Keratinocyte (primary cell): ENCODE measurements around the gene DGLUCY. TPM values are rescaled to one million over a fixed set of nuclear protein-coding genes. Genes with fewer than 3 reads are reported as not detected.

Experiments
- DNase-seq: peaks from one replicate; pipeline ENCODE4 v3.0.0-alpha.2; 2011; ENCODE audit warnings: low read depth, missing footprints, low spot score
- FAIRE-seq: peaks from 2 replicates; lab custom pipeline; 2011; peaks lifted over from hg19 to GRCh38; lab: Jason Lieb, UNC
- H2AFZ ChIP-seq: 2 replicates; pipeline ENCODE4 v1.6.0; 2012; ENCODE audit warnings: low read length, control low read depth, inconsistent platforms; ENCODE audit not compliant: control insufficient read depth
- H3K27ac ChIP-seq: 2 replicates; pipeline ENCODE4 v1.5.1; 2011; ENCODE audit warnings: low read length; ENCODE audit not compliant: control insufficient read depth, insufficient read depth
- H3K27me3 ChIP-seq: 3 replicates; pipeline ENCODE4 v1.6.0; 2011; ENCODE audit warnings: low read length; ENCODE audit not compliant: control insufficient read depth, insufficient read depth; ENCODE audit errors: extremely low read depth
- H3K36me3 ChIP-seq, 2 experiments: 2 replicates in 1 of 2; 3 replicates in 1 of 2; pipeline ENCODE4 v1.5.1; 2011; ENCODE audit warnings: low read length in 2 of 2, mild to moderate bottlenecking in 1 of 2; ENCODE audit not compliant: control insufficient read depth in 2 of 2, insufficient read depth in 2 of 2; ENCODE audit errors: extremely low read depth in 1 of 2
- H3K4me1 ChIP-seq: 3 replicates; pipeline ENCODE4 v1.5.1; 2011; ENCODE audit warnings: low read length; ENCODE audit not compliant: control insufficient read depth, insufficient read depth; ENCODE audit errors: extremely low read depth
- H3K4me2 ChIP-seq: 3 replicates; pipeline ENCODE4 v1.6.0; 2011; ENCODE audit warnings: low read depth, low read length; ENCODE audit not compliant: control insufficient read depth, insufficient read depth; ENCODE audit errors: extremely low read depth
- H3K4me3 ChIP-seq, 3 experiments: fragments of 200-600 bp in 1 of 3; sonication (generic) in 1 of 3; 2 replicates in 2 of 3; 3 replicates in 1 of 3; pipeline ENCODE4 v1.5.1; 2011 to 2016; ENCODE audit warnings: low read length in 3 of 3, mild to moderate bottlenecking in 3 of 3, control low read depth in 2 of 3, inconsistent platforms in 1 of 3, low read depth in 1 of 3, mixed read lengths in 1 of 3, mixed run types in 1 of 3, moderate library complexity in 1 of 3; ENCODE audit not compliant: control insufficient read depth in 2 of 3, insufficient read depth in 2 of 3; ENCODE audit errors: extremely low read depth in 1 of 3
- H3K79me2 ChIP-seq: 2 replicates; pipeline ENCODE4 v1.6.0; 2012; ENCODE audit warnings: low read length; ENCODE audit not compliant: control insufficient read depth, insufficient read depth
- H3K9ac ChIP-seq: 3 replicates; pipeline ENCODE4 v1.6.0; 2011; ENCODE audit warnings: low read length; ENCODE audit not compliant: control insufficient read depth, insufficient read depth; ENCODE audit errors: extremely low read depth
- H3K9me1 ChIP-seq: 3 replicates; pipeline ENCODE4 v1.6.0; 2011; ENCODE audit warnings: low read length; ENCODE audit not compliant: control insufficient read depth, insufficient read depth; ENCODE audit errors: extremely low read depth
- H3K9me3 ChIP-seq: 2 replicates; pipeline ENCODE4 v1.5.1; 2012; ENCODE audit warnings: low read depth, low read length; ENCODE audit not compliant: control insufficient read depth
- H4K20me1 ChIP-seq: 3 replicates; pipeline ENCODE4 v1.6.0; 2011; ENCODE audit warnings: low read length; ENCODE audit not compliant: control insufficient read depth, insufficient read depth; ENCODE audit errors: extremely low read depth
- CTCF ChIP-seq, 3 experiments: IDR thresholded peaks in 1 of 3; conservative IDR thresholded peaks in 1 of 3; optimal IDR thresholded peaks in 1 of 3; 2 replicates in 2 of 3; 3 replicates in 1 of 3; pipeline versions ENCODE3 to v1.5.1; 2011; ENCODE audit warnings: low read length in 3 of 3, mild to moderate bottlenecking in 3 of 3, moderate library complexity in 2 of 3, control low read depth in 1 of 3, inconsistent platforms in 1 of 3; ENCODE audit not compliant: insufficient read depth in 2 of 3; ENCODE audit errors: extremely low read depth in 1 of 3
- EZH2 ChIP-seq: IDR thresholded peaks from one replicate; pipeline ENCODE4 v1.6.1; 2012; ENCODE audit warnings: inconsistent platforms, mild to moderate bottlenecking, low read length, moderate library complexity
- dilution Hi-C: fragments of 300-500 bp; cut with MboI; formaldehyde crosslinking; loops from one replicate; pipeline ENCODE4 v1.7.0; 2020; ENCODE audit warnings: low sequenced_read_pairs; ENCODE audit not compliant: extremely low pct_ligation_motif_present
- polyA plus RNA-seq, 5 experiments: library from polyadenylated mRNA; depleted of rRNA in 3 of 5; stranded (reverse) in 3 of 5; stranded (forward) in 1 of 5; unstranded in 1 of 5; fragments of >200 nt; gene quantifications; 1 replicate in 1 of 5; 2 replicates in 3 of 5; 3 replicates in 1 of 5; pipeline versions ENCODE4 v1.2.1 to v1.2.3, GENCODE V29; 2011 to 2012; ENCODE audit warnings: missing spikeins in 2 of 5, low read depth in 1 of 5, low replicate concordance in 1 of 5

Gene DGLUCY
- polyA plus RNA-seq, 1 donor (not counting 4 experiments of a cell fraction or from before 2014, with no cell fraction given), result 19.4 TPM

- no peak overlapping the region for H3K4me2 ChIP-seq
Measured at GRCh38 chr14:91235841-91236240, 122.0 kb downstream of the DGLUCY start.

GRCh38 chr14:91237219-91237618, 123.3 kb downstream of the DGLUCY start:
- H3K9me1 ChIP-seq, result no peaks in the 10 kb centered on the region
- H3K27me3 ChIP-seq, result no peaks in the 10 kb centered on the region
- no peaks in the 10 kb centered on the region for H3K4me1 ChIP-seq
- dilution Hi-C loops, result no loop called here
- H3K4me2 ChIP-seq, result no peak overlapping the region
- DNase-seq (no peak), FAIRE-seq (no peak)
- no peaks in the 10 kb centered on the region for H3K36me3 ChIP-seq
- H3K27ac ChIP-seq, result no peak overlapping the region
- H3K9ac ChIP-seq, result no peak overlapping the region
- TF ChIP-seq EZH2, result no peak
- TF ChIP-seq CTCF (optimal IDR thresholded peaks at IDR 0.05 in 1 of 3, IDR thresholded peaks at IDR 0.05 in 1 of 3, conservative IDR thresholded peaks at IDR 0.05 in 1 of 3; ENCODE audit: extremely low read depth in 1 of 3, insufficient read depth in 2 of 3, low read length in 3 of 3), result no peak
- no peak overlapping the region for H3K4me3 ChIP-seq
- H2AFZ ChIP-seq, result no peak overlapping the region
- no peaks in the 10 kb centered on the region for H3K9me3 ChIP-seq
- no peaks in the 10 kb centered on the region for H4K20me1 ChIP-seq
- H3K79me2 ChIP-seq, result no peaks in the 10 kb centered on the region

More at GRCh38 chr14:91235841-91236240, 122.0 kb downstream of the DGLUCY start:
- no peaks in the 10 kb centered on the region for H3K79me2 ChIP-seq
- no peaks in the 10 kb centered on the region for H3K9me1 ChIP-seq
- DNase-seq (no peak), FAIRE-seq (no peak)
- H4K20me1 ChIP-seq, result no peaks in the 10 kb centered on the region
- H3K4me1 ChIP-seq, result no peaks in the 10 kb centered on the region
- no peak overlapping the region for H3K9ac ChIP-seq
- no peak overlapping the region for H3K27ac ChIP-seq
- no peaks in the 10 kb centered on the region for H3K27me3 ChIP-seq
- H2AFZ ChIP-seq, result no peak overlapping the region
- no peaks in the 10 kb centered on the region for H3K36me3 ChIP-seq
- no peaks in the 10 kb centered on the region for H3K9me3 ChIP-seq
- H3K4me3 ChIP-seq, result no peak overlapping the region
- TF ChIP-seq EZH2 (no peak), CTCF (optimal IDR thresholded peaks at IDR 0.05 in 1 of 3, IDR thresholded peaks at IDR 0.05 in 1 of 3, conservative IDR thresholded peaks at IDR 0.05 in 1 of 3; ENCODE audit: extremely low read depth in 1 of 3, insufficient read depth in 2 of 3, low read length in 3 of 3) (no peak)
- dilution Hi-C loops, result no loop called here
